Thyroid gland (tissue), 4 donors: ENCODE results near the gene JAK3. TPM values are rescaled to one million over a fixed set of nuclear protein-coding genes. Genes with fewer than 3 reads are reported as not detected.
A peak's percentile ranks its signal among the peaks of the same experiment; 100 is the strongest.
"Not testable (repeated sequence)": the region's sequence is repeated elsewhere in the genome, so short reads cannot be mapped to it uniquely, and the experiment has no call there.

Source experiments
- DNase-seq, 2 donors: peaks; one replicate each; pipeline ENCODE4 v3.0.0-alpha.2; 2019
- H3K27ac ChIP-seq, 3 donors: fragments of 200-600 bp; sonication (generic); 1 replicate in 2 of 3; 2 replicates in 1 of 3; pipeline ENCODE4 v1.5.1; 2016 to 2019; ENCODE audit warnings: mild to moderate bottlenecking in 1 of 3, moderate library complexity in 1 of 3
- H3K27me3 ChIP-seq: fragments of 200-600 bp; sonication (generic); one replicate; pipeline ENCODE4 v1.5.1; 2019
- H3K36me3 ChIP-seq, 2 donors: fragments of 200-600 bp; sonication (generic); one replicate each; pipeline ENCODE4 v1.5.1; 2016 to 2019
- H3K4me1 ChIP-seq, 2 donors: fragments of 200-600 bp; sonication (generic); one replicate each; pipeline ENCODE4 v1.5.1; 2017 to 2019
- H3K4me3 ChIP-seq, 3 donors: fragments of 200-600 bp; sonication (generic); replicated peaks in 1 of 3; 1 replicate in 2 of 3; 2 replicates in 1 of 3; pipeline ENCODE4 v1.5.1; 2016; ENCODE audit warnings: mild to moderate bottlenecking in 1 of 3
- H3K9me3 ChIP-seq: fragments of 200-600 bp; sonication (generic); one replicate; pipeline ENCODE4 v1.5.1; 2017
- CTCF ChIP-seq, 6 experiments: fragments of 200-600 bp in 3 of 6; fragments of 450-650 bp in 3 of 6; sonication (generic) in 3 of 6; IDR thresholded peaks; one replicate each; pipeline ENCODE4 v1.5.1; 2016 to 2019; ENCODE audit warnings: antibody characterized with exemption in 6 of 6, mild to moderate bottlenecking in 2 of 6, inconsistent platforms in 1 of 6, moderate library complexity in 1 of 6
- POLR2A ChIP-seq, 2 donors: fragments of 450-650 bp; IDR thresholded peaks; one replicate each; pipeline ENCODE4 v1.6.1; 2017; ENCODE audit warnings: antibody characterized with exemption in 2 of 2, mild to moderate bottlenecking in 2 of 2, moderate library complexity in 1 of 2
- WGBS, 2 donors: methylation state at CpG; one replicate each; pipeline ENCODE4 v1.1.5; 2017; 5-methylcytosine and 5-hydroxymethylcytosine counted together
- intact Hi-C: fragments of 100-400 bp; cut with DNase I; formaldehyde crosslinking; loops from one replicate; pipeline ENCODE4 v1.15.1; 2023
- total RNA-seq, 4 donors: library from RNA; depleted of rRNA; stranded (reverse); fragments of >200 nt; gene quantifications; one replicate each; pipeline ENCODE4 v1.2.3, GENCODE V29; 2016

JAK3 gene
- total RNA-seq, 4 donors from 2014 or later: 1.8 to 12.3 (median 5.2) TPM

GRCh38 chr19:17787274-17787913 lies 60.4 kb downstream of the JAK3 start:
- Histone ChIP-seq H3K9me3 (no peaks in the 10 kb centered on the region), H3K4me3 (no peak overlapping the region), H3K27me3 (no peaks in the 10 kb centered on the region), H3K36me3 (no peaks in the 10 kb centered on the region), H3K27ac (no peak overlapping the region), H3K4me1 (peaks cover 0 to 5% of the 10 kb centered on the region in 2 donors)
- 76 to 89% methylated on average over 4 to 8 of the region's 14 CpGs for WGBS, 2 donors
- intact Hi-C loops: no loop called here
- DNase-seq: no peak
- no peak for TF ChIP-seq POLR2A (IDR thresholded peaks at IDR 0.05)
- no peak for TF ChIP-seq CTCF (IDR thresholded peaks at IDR 0.05)

GRCh38 chr19:17784201-17785008 lies 63.4 kb downstream of the JAK3 start:
- no peak overlapping the region for H3K27ac ChIP-seq
- no peaks in the 10 kb centered on the region for H3K9me3 ChIP-seq
- intact Hi-C loops: no loop called here
- no peak overlapping the region for H3K4me3 ChIP-seq
- WGBS, 2 donors: 33 to 47% methylated on average over 19 to 31 of the region's 32 CpGs
- H3K36me3 ChIP-seq: no peaks in the 10 kb centered on the region
- no peaks in the 10 kb centered on the region for H3K4me1 ChIP-seq
- peak; percentile 39 to 76 (median 51) for TF ChIP-seq CTCF (IDR thresholded peaks at IDR 0.05)
- no peak for TF ChIP-seq POLR2A (IDR thresholded peaks at IDR 0.05)
- H3K27me3 ChIP-seq: no peaks in the 10 kb centered on the region
- DNase-seq: peak; percentile 40 to 58

- H3K4me3 ChIP-seq, H3K27me3 ChIP-seq, H3K9me3 ChIP-seq, H3K27ac ChIP-seq, H3K36me3 ChIP-seq, H3K4me1 ChIP-seq, intact Hi-C loops, DNase-seq: not testable (repeated sequence)
- 55 to 72% methylated on average over 5 of the region's 5 CpGs for WGBS, 2 donors
These were observed 64.1 kb downstream of the JAK3 start for GRCh38 chr19:17783721-17784120.

GRCh38 chr19:17780781-17781180 lies 67.0 kb downstream of the JAK3 start:
- 87 to 93% methylated on average over 2 of the region's 2 CpGs for whole genome bisulfite sequencing, 2 donors
- no peaks in the 10 kb centered on the region for H3K36me3 ChIP-seq
- H3K27me3 ChIP-seq: no peaks in the 10 kb centered on the region

More at GRCh38 chr19:17780781-17781180, 67.0 kb downstream of the JAK3 start:
- no peak for TF ChIP-seq CTCF (IDR thresholded peaks at IDR 0.05)
- no peak for TF ChIP-seq POLR2A (IDR thresholded peaks at IDR 0.05)
- Histone ChIP-seq H3K4me1 (peaks cover 0 to 10% of the 10 kb centered on the region in 2 donors), H3K27ac (no peak overlapping the region), H3K4me3 (no peak overlapping the region), H3K9me3 (no peaks in the 10 kb centered on the region)
- intact Hi-C loops: no loop called here
- DNase-seq: no peak
